Measurements from ENCODE around the gene POMC.

DNA sequence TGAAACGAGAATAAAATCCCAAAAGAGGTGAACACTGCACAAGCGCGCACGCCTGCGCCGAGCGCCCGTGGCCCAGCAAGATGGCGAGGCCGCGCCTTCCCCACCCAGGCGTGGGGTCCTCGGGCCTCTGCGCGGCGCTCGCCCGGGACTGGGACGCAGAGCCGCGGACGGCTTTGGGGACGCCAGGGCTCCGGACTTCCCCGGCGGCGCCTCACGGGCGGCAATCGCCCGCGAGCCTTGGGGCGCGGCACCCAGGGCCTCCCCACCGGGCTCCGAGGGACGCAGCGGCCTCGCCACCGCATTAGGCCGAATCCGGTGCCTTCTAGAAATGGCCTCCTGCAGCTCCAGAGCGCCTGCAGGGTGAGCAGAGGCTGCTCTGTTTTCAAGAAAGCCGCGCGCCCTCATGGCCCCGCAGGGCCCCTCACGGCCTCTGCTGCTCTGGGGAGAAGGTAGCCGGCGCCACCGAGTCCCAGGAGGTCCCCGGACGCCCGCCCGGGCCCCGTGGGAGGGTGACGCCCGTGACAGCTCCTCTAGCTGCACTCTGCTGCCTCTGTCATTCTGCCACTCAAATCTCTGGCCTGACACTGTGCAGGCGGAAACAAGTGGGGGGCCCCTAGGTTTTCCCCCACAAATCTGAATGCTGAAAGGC, 35.9 kb upstream of the POMC start:
- TF ChIP-seq, protein P1, sequence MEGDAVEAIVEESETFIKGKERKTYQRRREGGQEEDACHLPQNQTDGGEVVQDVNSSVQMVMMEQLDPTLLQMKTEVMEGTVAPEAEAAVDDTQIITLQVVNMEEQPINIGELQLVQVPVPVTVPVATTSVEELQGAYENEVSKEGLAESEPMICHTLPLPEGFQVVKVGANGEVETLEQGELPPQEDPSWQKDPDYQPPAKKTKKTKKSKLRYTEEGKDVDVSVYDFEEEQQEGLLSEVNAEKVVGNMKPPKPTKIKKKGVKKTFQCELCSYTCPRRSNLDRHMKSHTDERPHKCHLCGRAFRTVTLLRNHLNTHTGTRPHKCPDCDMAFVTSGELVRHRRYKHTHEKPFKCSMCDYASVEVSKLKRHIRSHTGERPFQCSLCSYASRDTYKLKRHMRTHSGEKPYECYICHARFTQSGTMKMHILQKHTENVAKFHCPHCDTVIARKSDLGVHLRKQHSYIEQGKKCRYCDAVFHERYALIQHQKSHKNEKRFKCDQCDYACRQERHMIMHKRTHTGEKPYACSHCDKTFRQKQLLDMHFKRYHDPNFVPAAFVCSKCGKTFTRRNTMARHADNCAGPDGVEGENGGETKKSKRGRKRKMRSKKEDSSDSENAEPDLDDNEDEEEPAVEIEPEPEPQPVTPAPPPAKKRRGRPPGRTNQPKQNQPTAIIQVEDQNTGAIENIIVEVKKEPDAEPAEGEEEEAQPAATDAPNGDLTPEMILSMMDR (IDR thresholded peaks at IDR 0.05; ENCODE audit: low read depth, low read length), result no peak
- TF ChIP-seq POLR2A (IDR thresholded peaks at IDR 0.05; ENCODE audit: extremely low read depth, insufficient read length), result no peak
